GM06990 (cell line): ENCODE results near the gene LAMA2.

Experiments
- DNase-seq: peaks from one replicate; pipeline ENCODE4 v3.0.0-alpha.2; 2011; ENCODE audit not compliant: insufficient read length; ENCODE audit errors: extremely low read depth
- H3K27me3 ChIP-seq: replicated peaks from 2 replicates; pipeline ENCODE4 v1.6.0; 2011; ENCODE audit warnings: low read length; ENCODE audit not compliant: control insufficient read depth, insufficient read depth
- H3K36me3 ChIP-seq: 2 replicates; pipeline ENCODE4 v1.5.1; 2011; ENCODE audit warnings: low read length; ENCODE audit not compliant: control insufficient read depth, insufficient read depth
- H3K4me3 ChIP-seq: replicated peaks from 2 replicates; pipeline ENCODE4 v1.5.1; 2011; ENCODE audit warnings: low read depth, mild to moderate bottlenecking, control low read depth, low read length
- CTCF ChIP-seq: IDR thresholded peaks from 2 replicates; pipeline ENCODE4 v1.5.1; 2011; ENCODE audit warnings: low read length, control low read depth, mild to moderate bottlenecking, inconsistent platforms; ENCODE audit not compliant: insufficient read depth, poor library complexity, severe bottlenecking

The LAMA2 gene

GRCh38 chr6:129192458-129192989 is 309.6 kb downstream of the LAMA2 start:
- Histone ChIP-seq H3K27me3 (no peaks in the 10 kb centered on the region), H3K36me3 (no peaks in the 10 kb centered on the region), H3K4me3 (no peak overlapping the region)
- TF ChIP-seq CTCF: no peak
- no peak for DNase-seq

GRCh38 chr6:129194306-129194941 is 311.5 kb downstream of the LAMA2 start:
- H3K36me3 ChIP-seq: no peaks in the 10 kb centered on the region
- H3K4me3 ChIP-seq: no peak overlapping the region
- no peaks in the 10 kb centered on the region for H3K27me3 ChIP-seq
- DNase-seq: no peak
- TF ChIP-seq CTCF: no peak

- no peak for TF ChIP-seq CTCF
- Histone ChIP-seq H3K27me3 (no peaks in the 10 kb centered on the region), H3K36me3 (no peaks in the 10 kb centered on the region), H3K4me3 (no peak overlapping the region)
- DNase-seq: no peak
These were observed 312.2 kb downstream of the LAMA2 start for GRCh38 chr6:129195161-129195560.

GRCh38 chr6:129195643-129196042 is 312.7 kb downstream of the LAMA2 start:
- DNase-seq: no peak
- H3K36me3 ChIP-seq: no peaks in the 10 kb centered on the region
- no peak overlapping the region for H3K4me3 ChIP-seq
- H3K27me3 ChIP-seq: no peaks in the 10 kb centered on the region
- TF ChIP-seq CTCF: no peak

- H3K4me3 ChIP-seq: no peak overlapping the region
- no peak for DNase-seq
- no peaks in the 10 kb centered on the region for H3K36me3 ChIP-seq
- no peak for TF ChIP-seq CTCF
- no peaks in the 10 kb centered on the region for H3K27me3 ChIP-seq
These were observed 314.2 kb downstream of the LAMA2 start for GRCh38 chr6:129197154-129197553.

- DNase-seq: no peak
- H3K36me3 ChIP-seq: no peaks in the 10 kb centered on the region
- no peak overlapping the region for H3K4me3 ChIP-seq
- no peaks in the 10 kb centered on the region for H3K27me3 ChIP-seq
- no peak for TF ChIP-seq CTCF
These were observed 317.2 kb downstream of the LAMA2 start for GRCh38 chr6:129200151-129200550.
